ENCODE results near the gene ORM2.

ORM2 gene

GRCh38 chr9:114371973-114372917, 42.6 kb downstream of the ORM2 start:
- DNase-seq, result peak; percentile 68

DNA sequence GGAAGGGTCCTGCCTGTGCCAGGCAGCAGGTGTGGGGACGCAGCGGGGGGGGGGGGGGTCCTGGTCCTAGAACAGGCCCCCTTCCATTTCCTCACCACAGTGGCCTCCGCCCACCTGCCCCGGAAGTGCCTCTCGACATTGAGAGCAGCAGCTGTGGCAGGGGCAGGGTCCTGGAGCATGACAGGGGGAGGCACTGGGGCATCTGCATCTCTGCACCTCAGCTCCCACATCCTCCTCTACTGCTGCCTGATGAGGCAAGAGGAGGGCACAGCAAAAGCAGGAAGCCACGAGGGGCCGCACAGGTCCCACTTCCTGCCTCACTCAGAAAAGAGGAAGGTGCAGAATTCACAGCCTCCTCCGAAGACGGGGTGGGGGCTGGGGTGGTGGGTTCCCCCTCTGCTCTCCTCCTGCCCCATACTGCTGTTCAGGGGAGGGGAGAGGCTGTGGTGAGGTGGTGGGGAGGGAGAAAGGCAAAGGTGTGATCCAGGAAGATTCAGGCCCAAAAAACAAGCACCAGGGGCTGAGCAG, 43.3 kb downstream of the ORM2 start:
- DNase-seq, result peak; percentile 88

DNA sequence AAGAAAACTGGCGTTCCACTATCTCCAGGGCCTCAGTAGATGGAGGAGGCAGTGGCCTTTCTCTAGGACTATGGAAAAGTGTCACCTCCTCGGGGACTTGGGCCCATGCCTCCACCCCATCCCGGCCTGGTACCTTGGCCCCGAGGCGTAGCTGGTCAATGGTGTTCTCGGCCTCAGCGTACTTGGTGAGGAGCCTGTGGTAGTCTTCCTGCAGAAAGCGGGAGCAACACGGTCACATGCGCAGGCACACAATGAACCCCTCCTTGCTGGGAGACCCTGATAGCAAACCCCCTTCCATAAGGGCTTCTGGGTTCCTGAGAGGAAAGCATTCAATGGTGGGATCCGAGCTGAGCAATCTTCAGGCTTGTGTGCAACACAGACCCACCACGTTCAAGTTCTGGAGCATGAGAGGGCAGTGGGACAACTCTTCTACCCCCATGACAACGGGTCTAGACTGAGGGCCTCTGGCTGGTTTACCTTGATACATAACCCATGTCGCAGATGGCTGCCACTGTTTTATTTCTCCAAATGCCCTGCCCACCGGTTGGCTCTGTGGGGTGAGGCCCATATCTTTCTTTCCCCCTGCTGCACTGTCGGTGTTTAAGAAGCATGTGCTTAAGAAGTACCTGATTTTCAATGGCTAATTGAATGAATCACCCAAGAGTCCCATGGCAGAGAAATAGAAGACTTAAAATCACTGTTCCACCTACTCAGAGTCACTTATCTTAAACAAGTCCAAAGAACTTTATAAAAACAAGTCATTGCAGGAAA, 44.5 kb downstream of the ORM2 start:
- DNase-seq, result no peak

- no peak for DNase-seq
These were observed 45.3 kb downstream of the ORM2 start for GRCh38 chr9:114374936-114375335.

- no peak for DNase-seq
These were observed 45.9 kb downstream of the ORM2 start for GRCh38 chr9:114375386-114376175.

DNA sequence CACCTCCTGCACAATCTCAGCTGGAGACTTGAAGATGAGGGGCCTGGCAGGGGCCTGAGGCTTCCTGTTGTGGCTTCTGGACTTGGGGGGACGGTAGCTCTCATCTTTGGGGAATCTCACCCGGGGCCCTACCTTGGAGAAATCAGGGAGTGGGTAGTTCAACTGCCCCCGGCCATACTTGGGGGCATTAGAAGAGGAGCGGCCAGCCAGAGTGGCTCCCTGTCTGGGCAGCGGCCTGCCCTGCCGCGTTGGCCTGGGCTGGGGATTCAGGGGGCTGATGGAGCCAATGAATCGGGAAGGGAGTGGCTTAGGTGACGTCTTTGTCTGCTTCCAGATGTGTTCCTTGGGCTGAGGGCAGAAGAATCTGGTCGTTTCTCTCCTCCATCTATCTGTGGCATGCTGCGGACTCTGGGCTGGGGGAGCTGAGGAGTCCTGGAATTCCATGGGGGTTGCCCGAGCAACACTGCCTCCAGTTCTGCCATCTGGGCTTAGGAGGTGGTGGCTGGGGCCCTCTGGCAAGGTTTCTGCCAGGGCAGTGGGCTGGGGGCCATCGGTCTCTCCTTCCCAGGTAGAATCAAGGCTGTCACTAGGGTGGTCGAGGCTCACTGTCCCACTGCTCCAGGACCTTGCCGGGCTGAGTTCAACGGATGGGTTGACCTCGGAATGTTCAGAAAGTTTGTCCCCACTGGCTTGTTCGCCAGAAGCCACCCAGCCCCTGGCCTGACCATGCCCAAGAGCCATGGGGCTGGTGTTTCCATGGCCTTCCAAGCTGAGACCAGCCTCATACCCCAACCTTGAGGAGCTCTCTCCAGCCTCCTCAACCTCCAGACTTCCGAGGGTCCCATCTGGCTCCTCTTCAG, 47.1 kb downstream of the ORM2 start:
- DNase-seq, result no peak

DNA sequence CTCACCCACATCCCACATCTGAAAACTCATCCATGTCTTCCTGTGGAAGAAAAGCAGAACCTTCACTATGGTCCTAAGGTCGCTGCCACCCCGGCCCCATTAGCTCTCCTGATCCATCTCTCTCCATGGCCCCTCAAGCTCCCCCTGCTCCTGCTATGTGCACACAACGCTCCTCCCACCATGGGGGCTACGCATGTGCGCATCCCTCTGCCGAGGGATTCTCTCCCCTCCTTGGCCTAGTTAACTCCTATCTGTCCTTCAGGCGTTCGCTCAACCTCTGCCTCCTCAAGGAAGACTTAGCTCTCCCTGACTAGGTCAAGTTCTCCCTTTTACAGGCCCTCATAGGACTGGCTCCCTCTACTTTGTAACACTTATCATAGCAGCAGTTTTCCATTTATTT, 48.3 kb downstream of the ORM2 start:
- DNase-seq, result no peak

DNA sequence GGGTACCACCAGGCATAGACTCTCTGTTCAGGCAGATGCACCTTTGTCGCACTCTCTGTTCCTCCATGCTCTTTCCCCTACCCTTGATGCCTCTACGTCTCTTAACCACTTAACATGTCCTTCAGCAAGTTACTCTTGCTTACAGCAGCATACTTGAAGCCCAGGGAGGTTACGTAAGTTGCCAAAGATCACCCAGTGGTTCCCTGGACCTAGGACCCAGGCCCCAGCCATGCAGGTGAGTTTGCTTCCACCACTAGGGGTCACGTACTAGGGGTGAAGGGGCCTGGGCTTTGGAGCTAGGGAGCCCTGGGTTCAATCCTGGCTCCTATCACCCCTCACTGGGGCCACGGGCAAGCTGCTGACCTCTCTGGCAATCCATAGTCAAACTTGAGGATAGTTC, 49.2 kb downstream of the ORM2 start:
- no peak for DNase-seq
